ENCODE results near the gene SORCS3. TPM values are rescaled to one million over a fixed set of nuclear protein-coding genes. Genes with fewer than 3 reads are reported as not detected.

Gene SORCS3
- total RNA-seq, 4 donors from 2014 or later = not detected

- DNase-seq = no peak
- TF ChIP-seq CTCF (IDR thresholded peaks at IDR 0.05) (peak in 2 of 6 experiments; percentile 18 to 47), POLR2A (IDR thresholded peaks at IDR 0.05) (no peak)
- no peaks in the 10 kb centered on the region for H3K4me1 ChIP-seq
- H3K27me3 ChIP-seq = peaks cover 0 to 17% (median 0%) of the 10 kb centered on the region in 4 donors
- no peaks in the 10 kb centered on the region for H3K36me3 ChIP-seq
- intact Hi-C loops (cut with DNase I) = no loop called here
- no peak overlapping the region for H3K27ac ChIP-seq
- no peak overlapping the region for H3K4me3 ChIP-seq
- 19% methylated on average over 3 to 4 of the region's 4 CpGs for WGBS, 2 donors
- no peaks in the 10 kb centered on the region for H3K9me3 ChIP-seq
Observed at GRCh38 chr10:104622598-104623209, 18.4 kb upstream of the SORCS3 start.

- intact Hi-C loops (cut with DNase I) = no loop called here
- Histone ChIP-seq H3K4me1 (no peaks in the 10 kb centered on the region), H3K27ac (no peak overlapping the region), H3K27me3 (peaks cover 0 to 24% (median 0%) of the 10 kb centered on the region in 4 donors), H3K9me3 (no peaks in the 10 kb centered on the region), H3K36me3 (no peaks in the 10 kb centered on the region), H3K4me3 (no peak overlapping the region)
- DNase-seq = no peak
- TF ChIP-seq POLR2A (IDR thresholded peaks at IDR 0.05) = no peak
- no peak for TF ChIP-seq CTCF (IDR thresholded peaks at IDR 0.05)
- 86% methylated on average over 25 to 26 of the region's 26 CpGs for WGBS, 2 donors
Observed at GRCh38 chr10:104630731-104631130, 10.4 kb upstream of the SORCS3 start.

DNA sequence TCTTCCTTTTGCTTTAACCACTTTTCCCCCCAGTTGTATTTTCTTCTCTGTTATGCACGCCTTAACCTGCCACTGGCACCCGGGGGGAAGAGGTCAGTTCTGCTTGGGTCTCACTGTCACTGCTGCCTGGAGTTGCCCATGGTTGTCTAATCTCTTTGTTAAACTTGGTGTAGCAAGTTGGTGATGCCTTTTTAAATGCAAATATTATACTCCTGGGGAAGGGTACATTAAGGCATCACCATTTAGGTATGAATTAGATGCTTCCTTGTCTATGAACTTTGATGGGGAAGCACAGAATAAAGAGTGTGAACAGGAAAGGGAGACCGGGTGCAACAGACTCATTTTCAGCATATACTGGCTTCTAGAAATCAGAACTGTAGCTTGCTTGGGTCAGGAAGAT is 9.1 kb upstream of the SORCS3 start:
- 43 to 67% methylated on average over 3 of the region's 3 CpGs for WGBS, 2 donors
- intact Hi-C loops (cut with DNase I) = no loop called here
- Histone ChIP-seq H3K36me3 (no peaks in the 10 kb centered on the region), H3K4me1 (no peaks in the 10 kb centered on the region), H3K9me3 (no peaks in the 10 kb centered on the region), H3K27ac (no peak overlapping the region), H3K4me3 (no peak overlapping the region), H3K27me3 (peaks cover 0 to 28% (median 0%) of the 10 kb centered on the region in 4 donors)
- no peak for DNase-seq
- no peak for TF ChIP-seq POLR2A (IDR thresholded peaks at IDR 0.05)
- TF ChIP-seq CTCF (IDR thresholded peaks at IDR 0.05) = no peak

GRCh38 chr10:104638861-104639589 is 2.1 kb upstream of the SORCS3 start:
- Histone ChIP-seq H3K9me3 (no peaks in the 10 kb centered on the region), H3K36me3 (no peaks in the 10 kb centered on the region), H3K27ac (no peak overlapping the region), H3K4me1 (peaks cover 0 to 42% (median 12%) of the 10 kb centered on the region in 3 donors), H3K4me3 (peak overlapping the region in 1 of 4 donors; percentile 41), H3K27me3 (peaks cover 5 to 87% (median 19%) of the 10 kb centered on the region in 4 donors)
- intact Hi-C loops (cut with DNase I) = no loop called here
- WGBS, 2 donors = 4 to 12% methylated on average over 17 of the region's 42 CpGs
- peak in 3 of 6 experiments; percentile 13 to 31 (median 22) for TF ChIP-seq CTCF (IDR thresholded peaks at IDR 0.05)
- TF ChIP-seq POLR2A (IDR thresholded peaks at IDR 0.05) = no peak
- no peak for DNase-seq

Data from esophagus squamous epithelium (tissue), 5 donors.